Panc1 (cell line): ENCODE results near the gene HACD2.
A peak's percentile ranks its signal among the peaks of the same experiment; 100 is the strongest.

Experiments used
- CTCF ChIP-seq: fragments of 450-650 bp; IDR thresholded peaks from 2 replicates; pipeline ENCODE4 v1.5.1; 2017; ENCODE audit warnings: mild to moderate bottlenecking
- POLR2AphosphoS5 ChIP-seq: IDR thresholded peaks from 2 replicates; pipeline ENCODE4 v1.6.1; 2012; ENCODE audit warnings: mild to moderate bottlenecking, low read depth, low read length, moderate library complexity

DNA sequence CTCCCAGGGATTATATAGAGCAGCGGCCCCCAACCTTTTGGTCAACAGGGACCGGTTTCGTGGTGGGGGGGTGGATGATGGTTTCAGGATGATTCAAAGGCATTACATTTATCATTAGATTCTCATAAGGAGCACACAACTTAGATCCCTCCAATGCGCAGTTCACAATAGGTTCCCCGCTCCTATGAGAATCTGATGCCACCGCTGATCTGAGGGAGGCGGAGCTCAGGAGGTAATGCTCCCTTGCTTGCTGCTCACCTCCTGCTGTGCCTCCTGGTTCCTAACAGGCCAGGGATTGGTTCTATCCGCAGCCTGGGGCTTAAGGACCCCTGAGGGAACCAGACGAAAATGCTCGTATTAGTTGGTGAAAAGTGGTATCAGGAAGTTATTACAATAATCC lies 1.3 kb upstream of the HACD2 start:
- TF ChIP-seq CTCF (no peak), POLR2AphosphoS5 (peak; percentile 51; the same call in 1 of the 2 replicates)
